Activated naive CD8-positive, alpha-beta T cell treated with anti-CD3 and anti-CD28 coated beads, Interleukin-2, amount 10 ng/mL, durations not matched to agents 7 days and 5 days (primary cell): ENCODE data around the gene PKNOX2. TPM values are rescaled to one million over a fixed set of nuclear protein-coding genes. Genes with fewer than 3 reads are reported as not detected.
A peak's percentile ranks its signal among the peaks of the same experiment; 100 is the strongest.

Source experiments
- ATAC-seq: fragments of 150-1000 bp; cut with Tn5 transposase; one replicate; pipeline ENCODE4 v1.10.0; 2021; ENCODE audit warnings: low read depth, moderate library complexity
- POLR2A ChIA-PET: fragments of 350-600 bp; sonication (Branson Sonifier 250); formaldehyde crosslinking; loops from one replicate; lab custom pipeline; 2021; ENCODE audit warnings: antibody characterized with exemption; lab: Charles Lee
- DNase-seq: peaks from one replicate; pipeline ENCODE4 v3.0.0; 2021
- H3K27ac Mint-ChIP-seq: one replicate; pipeline ENCODE4 v1.8.0; 2022; ENCODE audit warnings: mild to moderate bottlenecking, mixed read lengths
- H3K27me3 Mint-ChIP-seq: one replicate; pipeline ENCODE4 v1.8.0; 2022; ENCODE audit warnings: mild to moderate bottlenecking, moderate library complexity, mixed read lengths
- H3K36me3 Mint-ChIP-seq: one replicate; pipeline ENCODE4 v1.8.0; 2021; ENCODE audit warnings: mild to moderate bottlenecking, mixed read lengths
- H3K4me1 Mint-ChIP-seq: one replicate; pipeline ENCODE4 v1.8.0; 2021; ENCODE audit warnings: mixed read lengths
- H3K4me3 Mint-ChIP-seq: one replicate; pipeline ENCODE4 v1.8.0; 2022; ENCODE audit warnings: mild to moderate bottlenecking, moderate library complexity, mixed read lengths
- H3K9me3 Mint-ChIP-seq: one replicate; pipeline ENCODE4 v1.8.0; 2021; ENCODE audit warnings: mixed read lengths
- total RNA-seq, 2 experiments: library from RNA; stranded (reverse); gene quantifications; one replicate each; pipeline ENCODE4 v1.2.3, GENCODE V29; 2021

Gene PKNOX2
- total RNA-seq, 2 experiments from 2014 or later, result not detected

DNA sequence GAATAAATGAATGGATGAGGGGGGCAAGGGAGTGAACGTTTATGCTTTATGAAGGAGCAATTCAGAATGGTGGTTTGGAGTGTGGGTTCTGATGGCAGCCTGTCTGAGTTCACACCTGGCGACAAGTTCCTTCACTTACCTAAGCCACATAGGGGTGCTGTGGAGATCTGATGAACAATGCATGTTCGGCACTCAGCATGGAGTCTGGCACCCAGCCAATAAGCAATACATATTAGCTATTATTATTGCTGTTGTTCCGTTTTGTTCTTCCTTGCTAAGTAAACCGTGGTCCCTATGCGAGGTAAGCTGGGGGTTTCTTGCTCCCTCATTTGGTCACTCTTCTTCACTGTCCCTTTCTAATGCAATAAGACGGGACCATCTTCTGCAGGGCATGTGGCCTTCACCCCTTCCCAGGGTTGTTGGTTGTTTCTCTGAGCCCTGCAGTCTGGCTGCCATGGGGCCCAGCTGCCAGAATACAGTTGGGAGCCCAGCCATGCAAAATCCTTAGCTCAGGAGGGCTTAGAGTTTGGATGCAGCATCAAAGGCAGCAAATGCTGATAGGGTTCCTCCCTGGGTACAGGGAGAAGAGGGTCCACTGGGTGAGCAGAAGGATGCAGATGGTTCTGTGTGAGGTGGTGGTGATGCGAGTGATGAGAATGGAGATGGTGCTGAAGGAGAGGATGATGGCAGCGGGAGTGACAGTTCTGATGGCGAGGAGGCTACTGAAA lies 6.4 kb upstream of the PKNOX2 start:
- no peak for DNase-seq
- POLR2A ChIA-PET, result no interaction called here
- peaks cover 32% of the 10 kb centered on the region for H3K27me3 Mint-ChIP-seq
- H3K9me3 Mint-ChIP-seq, result peaks cover 8% of the 10 kb centered on the region
- H3K4me1 Mint-ChIP-seq, result no peaks in the 10 kb centered on the region
- no peak overlapping the region for H3K4me3 Mint-ChIP-seq
- no peaks in the 10 kb centered on the region for H3K36me3 Mint-ChIP-seq
- H3K27ac Mint-ChIP-seq, result no peak overlapping the region
- no peak for ATAC-seq

DNA sequence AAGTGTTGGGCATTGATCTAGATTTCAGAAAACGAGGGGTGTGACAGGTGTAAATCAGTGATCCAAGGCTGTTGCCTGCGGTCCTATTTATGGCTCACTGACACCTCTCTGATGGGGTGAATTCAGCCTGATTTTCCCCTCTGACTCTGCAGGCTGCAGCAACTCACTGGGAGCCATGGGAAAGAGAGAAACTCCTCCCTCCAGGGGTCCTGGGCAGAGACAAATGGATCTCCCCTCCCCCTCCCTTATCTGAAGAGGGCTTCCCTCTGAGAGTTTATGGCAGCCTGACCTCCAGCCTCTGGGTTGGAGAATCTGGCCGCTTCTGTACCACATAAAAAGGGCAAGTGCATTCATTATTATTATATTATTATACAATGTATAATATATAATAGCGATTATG lies 1.8 kb upstream of the PKNOX2 start:
- Mint-ChIP-seq H3K27me3 (peaks cover 52% of the 10 kb centered on the region), H3K36me3 (peaks cover 1% of the 10 kb centered on the region), H3K4me1 (peaks cover 12% of the 10 kb centered on the region), H3K4me3 (no peak overlapping the region), H3K9me3 (no peaks in the 10 kb centered on the region), H3K27ac (no peak overlapping the region)
- POLR2A ChIA-PET, result no interaction called here
- ATAC-seq, result no peak
- DNase-seq, result no peak

DNA sequence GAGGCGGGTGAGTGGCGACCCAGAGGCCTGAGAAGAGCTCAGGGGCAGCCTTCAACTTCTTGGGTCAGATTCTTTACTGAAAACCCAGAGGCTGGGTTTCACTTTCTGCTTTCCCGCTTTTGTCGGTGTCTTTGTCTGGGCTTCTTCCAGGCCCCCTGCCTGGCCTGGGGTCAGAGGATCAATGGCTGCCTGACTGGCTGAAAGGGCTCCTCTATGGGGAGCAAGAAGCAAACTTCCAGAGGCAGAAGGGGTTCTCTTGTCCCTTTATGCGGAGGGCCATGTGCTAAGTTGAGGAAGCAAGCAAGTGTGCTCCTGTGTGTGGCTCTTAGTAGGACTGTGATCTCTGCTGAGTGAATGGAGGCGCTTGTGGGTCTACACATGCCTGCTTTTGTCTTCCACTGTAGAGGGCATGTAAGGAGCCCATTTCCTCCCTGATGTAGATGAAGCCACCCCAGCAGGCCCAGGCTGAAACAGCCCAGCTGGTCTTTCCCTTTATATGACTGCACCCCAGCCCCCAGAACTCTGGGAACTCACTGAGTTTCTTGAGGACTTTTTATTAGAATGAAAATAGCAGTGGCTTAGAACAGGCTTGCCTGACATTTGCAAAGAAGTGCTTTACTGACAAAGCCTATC lies 1.0 kb upstream of the PKNOX2 start:
- DNase-seq, result no peak
- no peaks in the 10 kb centered on the region for H3K9me3 Mint-ChIP-seq
- POLR2A ChIA-PET, result no interaction called here
- H3K36me3 Mint-ChIP-seq, result peaks cover 1% of the 10 kb centered on the region
- peaks cover 12% of the 10 kb centered on the region for H3K4me1 Mint-ChIP-seq
- H3K27me3 Mint-ChIP-seq, result peaks cover 57% of the 10 kb centered on the region
- H3K4me3 Mint-ChIP-seq, result peak overlapping the region; percentile 54
- ATAC-seq, result no peak
- H3K27ac Mint-ChIP-seq, result no peak overlapping the region

DNA sequence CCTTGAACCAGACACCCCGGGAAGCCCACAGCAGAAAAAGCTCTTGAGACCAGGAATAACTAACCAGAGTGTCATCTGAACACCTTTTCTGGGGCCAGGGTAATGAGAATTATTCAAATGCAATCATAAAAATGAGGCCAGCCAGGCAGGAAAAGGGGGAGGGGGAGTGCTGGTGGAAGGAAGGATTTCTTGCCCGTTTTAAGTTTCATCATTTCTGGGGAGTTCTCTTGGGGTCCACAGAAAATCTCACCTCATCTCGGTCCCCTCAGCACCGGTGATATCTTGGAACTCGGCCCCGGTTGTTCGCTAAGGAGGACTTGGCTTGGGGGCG lies 495 bp upstream of the PKNOX2 start:
- H3K4me1 Mint-ChIP-seq, result peaks cover 12% of the 10 kb centered on the region
- peaks cover 62% of the 10 kb centered on the region for H3K27me3 Mint-ChIP-seq
- POLR2A ChIA-PET, result no interaction called here
- ATAC-seq (no peak), DNase-seq (no peak)
- H3K36me3 Mint-ChIP-seq, result peaks cover 1% of the 10 kb centered on the region
- no peak overlapping the region for H3K27ac Mint-ChIP-seq
- H3K4me3 Mint-ChIP-seq, result peak overlapping the region; percentile 54
- no peaks in the 10 kb centered on the region for H3K9me3 Mint-ChIP-seq

DNA sequence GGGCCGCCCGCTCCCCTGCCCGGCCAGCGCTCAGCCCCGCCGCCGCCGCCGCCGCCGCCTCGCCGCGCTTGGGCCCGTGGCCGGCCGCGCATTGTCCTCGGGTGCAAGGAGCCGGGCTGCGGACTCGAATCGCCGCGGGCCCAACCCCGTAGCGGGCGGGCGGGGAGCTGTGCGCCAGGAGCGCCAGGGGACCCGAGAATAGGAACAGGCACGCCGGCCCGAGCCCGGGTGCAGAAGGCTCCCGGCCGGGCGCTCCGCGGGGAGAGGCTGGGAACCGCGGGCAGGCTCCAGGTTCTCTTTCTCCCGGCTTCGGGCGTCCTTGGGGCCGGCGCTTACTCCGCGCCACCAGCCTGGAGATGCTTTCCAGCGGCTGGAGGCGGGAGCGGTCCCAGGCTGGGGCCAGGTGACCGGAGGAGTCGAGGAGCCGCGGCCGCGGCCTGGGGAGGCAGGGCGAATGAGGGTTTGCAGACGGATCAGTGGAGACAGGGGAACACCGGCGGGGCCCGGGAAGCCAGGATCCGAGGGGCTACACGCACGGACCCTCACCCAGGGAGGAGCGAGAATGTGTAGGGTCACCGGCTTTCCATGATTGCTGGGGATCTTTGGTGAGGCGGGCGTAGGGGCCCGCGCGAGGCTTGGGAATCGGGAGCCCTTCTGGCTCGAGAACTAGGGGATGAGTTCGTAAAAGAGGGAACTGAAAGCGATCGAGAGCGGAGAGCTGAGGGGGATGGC lies 726 bp downstream of the PKNOX2 start:
- no peaks in the 10 kb centered on the region for H3K9me3 Mint-ChIP-seq
- H3K27me3 Mint-ChIP-seq, result peaks cover 67% of the 10 kb centered on the region
- peak overlapping the region; percentile 71 for H3K4me3 Mint-ChIP-seq
- H3K4me1 Mint-ChIP-seq, result peaks cover 12% of the 10 kb centered on the region
- peak; percentile 7 for ATAC-seq
- POLR2A ChIA-PET, result no interaction called here
- H3K36me3 Mint-ChIP-seq, result peaks cover 1% of the 10 kb centered on the region
- no peak overlapping the region for H3K27ac Mint-ChIP-seq
- peak; percentile 43 for DNase-seq

DNA sequence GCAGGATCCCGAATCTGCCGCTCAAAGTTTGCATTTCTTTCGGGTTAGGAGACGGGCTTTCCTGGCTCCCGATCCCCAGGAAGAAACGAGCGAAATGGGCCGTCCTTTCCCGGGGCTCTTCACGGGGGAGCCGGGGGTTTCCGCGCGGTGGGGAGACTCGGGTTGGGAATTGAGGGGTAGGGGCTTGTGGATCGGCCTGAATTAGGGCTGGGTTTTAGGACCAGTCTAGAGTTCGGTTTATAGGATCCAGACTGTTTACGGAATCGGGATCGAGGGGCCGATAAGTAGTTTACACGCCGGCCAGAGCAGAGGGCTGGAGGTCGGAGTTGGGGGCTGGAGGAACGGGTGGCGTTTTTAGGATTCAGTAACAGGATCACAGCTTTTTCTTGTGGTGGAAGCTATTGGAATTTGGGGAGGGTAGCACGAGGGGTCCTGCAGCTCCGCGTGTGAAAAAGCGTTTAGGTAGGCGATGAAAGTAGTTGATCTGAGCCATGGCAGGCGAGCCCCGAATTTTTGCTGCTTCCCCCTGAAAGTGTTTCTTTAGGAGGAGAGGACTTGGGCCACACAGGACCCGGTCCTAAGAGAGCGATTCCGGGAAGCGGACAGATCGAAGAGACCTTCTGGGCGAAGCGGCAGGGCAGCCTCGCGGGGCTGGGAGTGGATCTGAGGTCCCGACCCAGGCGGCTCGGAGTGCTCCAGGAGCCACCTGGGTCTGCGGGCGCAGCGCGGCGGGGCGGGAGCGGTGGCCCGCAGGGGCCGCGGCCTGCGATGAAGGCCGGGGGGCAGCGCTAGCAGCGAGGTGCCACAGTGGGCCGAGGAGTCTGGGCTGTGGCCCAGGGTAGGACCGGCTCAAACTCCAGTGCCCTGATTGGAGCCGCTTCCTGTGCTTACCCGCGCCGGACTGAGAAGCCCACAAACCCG lies 1.6 kb downstream of the PKNOX2 start:
- no peak for ATAC-seq
- Mint-ChIP-seq H3K4me3 (peak overlapping the region; percentile 71), H3K27me3 (peaks cover 69% of the 10 kb centered on the region), H3K36me3 (peaks cover 1% of the 10 kb centered on the region), H3K4me1 (peaks cover 12% of the 10 kb centered on the region), H3K9me3 (no peaks in the 10 kb centered on the region), H3K27ac (no peak overlapping the region)
- POLR2A ChIA-PET, result no interaction called here
- DNase-seq, result peak; percentile 37

DNA sequence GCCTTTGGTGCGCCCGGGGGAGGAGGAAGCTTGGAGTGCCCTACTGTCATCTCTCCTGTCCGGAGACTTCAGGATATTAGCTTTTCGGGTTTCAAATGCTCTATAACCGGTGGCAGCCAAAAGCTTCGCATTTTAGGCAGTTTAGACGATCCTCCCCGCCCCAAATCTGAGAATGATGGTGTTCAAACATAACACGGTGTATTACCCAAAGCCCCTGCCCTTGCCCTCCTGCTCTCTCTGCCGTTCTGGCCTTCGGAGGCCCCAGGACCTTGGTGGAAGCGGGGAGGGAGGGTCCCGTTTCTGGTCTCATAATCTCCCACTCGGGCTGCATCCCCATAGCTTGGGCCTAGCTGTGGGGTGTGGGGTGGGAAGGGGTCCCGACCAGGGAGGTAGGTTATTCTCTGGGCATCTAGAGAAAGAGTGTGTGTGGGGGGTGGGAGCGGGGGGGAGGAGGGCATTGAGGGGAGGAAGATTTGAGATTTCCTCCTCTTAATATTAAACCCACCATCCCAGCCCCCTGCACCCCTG lies 2.3 kb downstream of the PKNOX2 start:
- Mint-ChIP-seq H3K27me3 (peaks cover 70% of the 10 kb centered on the region), H3K4me1 (peaks cover 12% of the 10 kb centered on the region), H3K9me3 (no peaks in the 10 kb centered on the region), H3K36me3 (peaks cover 1% of the 10 kb centered on the region), H3K27ac (no peak overlapping the region), H3K4me3 (no peak overlapping the region)
- POLR2A ChIA-PET, result no interaction called here
- no peak for ATAC-seq
- DNase-seq, result no peak

DNA sequence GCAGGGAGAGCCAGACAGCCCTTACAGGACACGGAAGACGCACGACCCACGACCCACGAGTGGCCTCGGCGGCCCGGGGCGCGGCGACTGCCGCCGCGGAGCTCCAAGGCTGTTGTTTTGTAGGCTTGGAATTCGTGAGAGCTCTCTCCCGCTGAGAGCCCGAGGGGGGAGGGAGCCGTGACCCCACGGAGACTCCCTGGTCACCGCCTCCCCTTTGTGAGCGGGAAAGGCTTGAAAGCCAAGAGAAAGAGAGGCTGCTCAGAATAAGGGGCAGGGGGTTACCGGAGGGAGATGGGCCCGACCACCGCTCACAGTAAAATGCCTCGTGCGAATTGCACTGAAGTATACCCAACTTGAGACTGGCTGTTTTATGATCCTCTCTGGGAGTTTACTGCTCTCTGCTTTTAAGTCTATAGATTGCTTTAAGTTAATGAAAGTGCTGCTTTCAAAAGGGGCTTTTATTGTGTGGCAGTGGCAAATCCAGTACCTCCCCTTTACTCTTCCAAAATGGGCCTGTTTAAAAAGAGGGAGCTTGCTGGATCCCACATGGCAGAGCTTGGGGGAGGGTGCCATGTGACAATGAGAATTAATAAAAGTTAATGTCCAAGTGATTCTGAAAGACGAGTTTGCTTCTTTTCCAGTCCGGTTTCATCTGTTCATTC lies 2.9 kb downstream of the PKNOX2 start:
- no peaks in the 10 kb centered on the region for H3K9me3 Mint-ChIP-seq
- ATAC-seq, result no peak

DNA sequence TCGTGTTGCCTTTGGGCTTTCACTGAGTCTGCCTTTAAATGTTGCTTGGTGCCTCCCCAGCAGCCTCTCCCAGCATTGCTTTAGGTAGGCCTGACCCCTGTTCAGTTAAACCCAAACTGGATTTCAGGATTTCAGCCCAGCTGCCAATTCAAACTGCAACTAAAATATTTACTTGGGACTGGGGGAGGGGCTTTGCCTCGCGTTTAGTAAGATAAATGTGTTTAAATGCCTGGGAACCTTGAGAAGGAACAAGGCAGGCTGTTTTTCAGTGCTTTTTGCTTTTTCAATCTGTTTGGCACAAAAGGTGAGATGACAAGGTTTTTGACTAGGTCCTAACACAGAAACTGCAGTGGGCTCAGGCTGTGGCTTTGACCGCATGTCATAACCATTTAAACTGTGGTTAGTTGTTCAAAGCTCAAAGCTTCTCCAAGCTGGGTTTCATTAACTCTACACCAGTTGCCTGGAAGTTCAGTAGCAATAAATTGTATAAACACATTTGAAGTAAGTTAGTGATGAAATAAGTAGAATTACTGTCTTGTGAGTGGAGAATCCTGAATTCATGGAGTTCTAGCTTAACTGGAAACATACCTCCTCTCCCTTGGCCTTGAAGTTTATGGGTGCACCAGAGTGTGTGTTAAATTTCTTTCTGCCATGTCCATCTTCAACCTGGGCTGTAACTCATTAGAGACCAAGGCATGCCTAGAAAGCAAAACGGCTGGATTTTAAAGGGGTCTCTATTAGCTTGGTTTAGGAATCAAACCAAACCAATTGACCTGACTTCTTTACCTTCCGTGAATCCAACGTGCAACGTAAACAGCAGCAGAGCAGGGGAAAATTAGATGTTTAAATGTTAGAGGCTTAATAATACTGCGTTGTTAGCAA lies 3.6 kb downstream of the PKNOX2 start:
- no peak overlapping the region for H3K4me3 Mint-ChIP-seq
- peaks cover 12% of the 10 kb centered on the region for H3K4me1 Mint-ChIP-seq
- POLR2A ChIA-PET, result no interaction called here
- no peaks in the 10 kb centered on the region for H3K9me3 Mint-ChIP-seq
- DNase-seq (no peak), ATAC-seq (no peak)
- H3K36me3 Mint-ChIP-seq, result peaks cover 1% of the 10 kb centered on the region
- H3K27me3 Mint-ChIP-seq, result peaks cover 66% of the 10 kb centered on the region
- no peak overlapping the region for H3K27ac Mint-ChIP-seq

More for the DNA sequence above, 2.9 kb downstream of the PKNOX2 start:
- no peak for DNase-seq
- Mint-ChIP-seq H3K27ac (no peak overlapping the region), H3K4me1 (peaks cover 12% of the 10 kb centered on the region), H3K27me3 (peaks cover 66% of the 10 kb centered on the region), H3K36me3 (peaks cover 1% of the 10 kb centered on the region), H3K4me3 (no peak overlapping the region)
- POLR2A ChIA-PET, result no interaction called here

DNA sequence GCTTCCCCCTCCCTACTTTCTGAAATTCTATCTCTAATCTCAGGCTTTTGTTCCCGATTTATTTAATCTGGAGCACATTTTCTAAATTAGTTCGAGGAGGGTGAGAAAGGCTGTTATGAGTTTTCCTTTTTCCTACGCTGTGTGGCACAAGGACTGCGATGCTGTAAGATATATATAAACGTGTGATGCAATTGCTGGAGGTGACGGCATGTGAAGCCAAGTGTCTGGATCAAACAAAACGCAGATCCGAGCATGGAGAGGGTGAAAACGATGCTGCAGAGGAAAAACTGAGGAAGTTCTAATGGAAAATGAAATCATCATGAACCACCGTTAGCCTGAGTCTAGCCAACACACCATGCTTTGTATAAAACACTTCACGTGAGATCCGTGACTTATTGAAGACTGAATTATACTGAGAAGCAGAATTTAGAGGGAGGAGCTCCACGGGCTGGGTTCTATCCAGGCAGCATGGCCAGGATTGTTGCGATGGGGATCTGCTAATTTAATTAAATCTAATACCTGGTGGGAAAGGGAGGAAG lies 4.4 kb downstream of the PKNOX2 start:
- Mint-ChIP-seq H3K4me1 (peaks cover 11% of the 10 kb centered on the region), H3K27ac (no peak overlapping the region), H3K27me3 (peaks cover 60% of the 10 kb centered on the region), H3K4me3 (no peak overlapping the region), H3K9me3 (no peaks in the 10 kb centered on the region), H3K36me3 (peaks cover 1% of the 10 kb centered on the region)
- POLR2A ChIA-PET, result no interaction called here
- no peak for DNase-seq
- no peak for ATAC-seq

DNA sequence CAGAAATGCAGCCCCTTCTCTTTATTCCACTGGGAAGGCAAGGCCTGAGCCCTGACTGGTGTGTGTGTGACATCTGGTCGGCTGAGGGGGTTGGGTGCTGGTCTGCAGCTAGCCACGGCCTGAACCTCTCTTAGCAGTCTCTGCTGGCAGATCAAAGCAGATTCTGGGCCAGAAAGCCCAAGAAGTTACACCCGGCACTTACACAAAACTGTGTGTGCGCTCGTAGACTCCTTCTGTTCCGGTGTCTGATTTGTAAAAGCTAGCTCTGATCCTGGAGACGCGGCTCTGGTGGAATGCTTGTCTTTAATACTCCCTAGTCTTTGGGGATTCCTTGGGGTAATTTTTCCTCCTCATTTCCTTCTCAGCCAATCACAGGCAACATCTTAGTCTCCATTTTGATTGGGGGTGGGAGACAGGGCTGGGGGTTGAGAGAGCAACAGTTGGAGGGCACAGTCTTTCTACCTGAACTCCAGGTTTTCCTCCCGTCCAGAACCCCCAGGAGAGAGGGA lies 5.5 kb downstream of the PKNOX2 start:
- peaks cover 9% of the 10 kb centered on the region for H3K4me1 Mint-ChIP-seq

More for the DNA sequence above, 5.5 kb downstream of the PKNOX2 start:
- no peaks in the 10 kb centered on the region for H3K36me3 Mint-ChIP-seq
- no peaks in the 10 kb centered on the region for H3K9me3 Mint-ChIP-seq
- peaks cover 53% of the 10 kb centered on the region for H3K27me3 Mint-ChIP-seq
- no peak overlapping the region for H3K27ac Mint-ChIP-seq
- ATAC-seq (no peak), DNase-seq (no peak)
- no peak overlapping the region for H3K4me3 Mint-ChIP-seq
- POLR2A ChIA-PET, result no interaction called here
